ENCODE measurements around the gene TNRC6A.

Gene TNRC6A

DNA sequence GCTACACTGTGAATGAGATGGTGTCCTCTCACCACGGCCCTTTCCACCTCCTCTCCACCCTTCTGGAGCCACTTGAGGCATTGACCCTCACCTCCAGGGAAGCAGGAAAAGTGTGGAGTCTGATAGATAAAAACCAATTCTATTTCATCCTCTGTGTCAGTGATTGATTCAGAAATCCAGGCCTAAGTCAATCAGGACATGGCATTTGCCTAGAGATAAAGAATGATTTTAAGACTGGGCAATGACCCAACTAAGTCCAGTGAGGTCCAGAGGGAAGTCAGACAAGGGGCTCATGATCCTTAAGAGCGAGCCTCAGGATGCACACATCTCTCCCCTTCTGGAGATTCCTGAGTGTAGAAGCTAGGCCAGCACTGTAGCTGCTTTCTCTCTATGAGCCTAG is 41.1 kb upstream of the TNRC6A start:
- POLR2A ChIA-PET (ENCODE audit: low non-redundant PET), result no interaction called here

DNA sequence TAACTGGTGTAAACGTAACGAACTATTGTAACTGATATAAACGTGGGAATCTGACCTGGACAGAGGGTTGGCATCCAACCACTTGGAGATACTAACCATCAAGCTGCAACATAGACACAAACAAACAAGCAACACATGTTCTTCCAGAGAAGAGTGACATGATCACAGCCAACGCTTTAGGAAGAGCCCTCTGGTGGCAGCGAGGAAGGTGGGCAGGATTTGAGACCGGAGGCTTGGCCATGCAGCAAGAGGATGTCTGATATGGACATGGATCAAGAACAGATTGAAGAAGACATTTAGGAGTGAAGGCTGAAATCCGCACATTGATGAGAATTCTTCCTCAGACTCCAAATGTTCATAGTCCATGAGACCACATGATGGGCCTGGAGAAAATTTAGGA is 40.3 kb upstream of the TNRC6A start:
- DNase-seq (ENCODE audit: low spot score), result no peak
- H3K27ac ChIP-seq, result no peak overlapping the region
- POLR2A ChIA-PET (ENCODE audit: low non-redundant PET), result interaction anchor here (0.6 kb wide), 1 partner anchor 299 kb away, joined by 4 read pairs; no protein-coding TSS in a partner anchor
- TF ChIP-seq, protein P1, sequence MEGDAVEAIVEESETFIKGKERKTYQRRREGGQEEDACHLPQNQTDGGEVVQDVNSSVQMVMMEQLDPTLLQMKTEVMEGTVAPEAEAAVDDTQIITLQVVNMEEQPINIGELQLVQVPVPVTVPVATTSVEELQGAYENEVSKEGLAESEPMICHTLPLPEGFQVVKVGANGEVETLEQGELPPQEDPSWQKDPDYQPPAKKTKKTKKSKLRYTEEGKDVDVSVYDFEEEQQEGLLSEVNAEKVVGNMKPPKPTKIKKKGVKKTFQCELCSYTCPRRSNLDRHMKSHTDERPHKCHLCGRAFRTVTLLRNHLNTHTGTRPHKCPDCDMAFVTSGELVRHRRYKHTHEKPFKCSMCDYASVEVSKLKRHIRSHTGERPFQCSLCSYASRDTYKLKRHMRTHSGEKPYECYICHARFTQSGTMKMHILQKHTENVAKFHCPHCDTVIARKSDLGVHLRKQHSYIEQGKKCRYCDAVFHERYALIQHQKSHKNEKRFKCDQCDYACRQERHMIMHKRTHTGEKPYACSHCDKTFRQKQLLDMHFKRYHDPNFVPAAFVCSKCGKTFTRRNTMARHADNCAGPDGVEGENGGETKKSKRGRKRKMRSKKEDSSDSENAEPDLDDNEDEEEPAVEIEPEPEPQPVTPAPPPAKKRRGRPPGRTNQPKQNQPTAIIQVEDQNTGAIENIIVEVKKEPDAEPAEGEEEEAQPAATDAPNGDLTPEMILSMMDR (conservative IDR thresholded peaks at IDR 0.05; ENCODE audit: low read depth), result no peak; the same call in 1 of the 2 replicates
- CTCF ChIA-PET, result interaction anchor here (0.6 to 1.9 kb wide), 3 partner anchors 11 to 226 kb away, joined by 3 to 6 read pairs (median 3); no protein-coding TSS in a partner anchor

More for the DNA sequence above, 41.1 kb upstream of the TNRC6A start:
- no peak for DNase-seq (ENCODE audit: low spot score)
- TF ChIP-seq, protein P1 (conservative IDR thresholded peaks at IDR 0.05; ENCODE audit: low read depth), result no peak
- H3K27ac ChIP-seq, result no peak overlapping the region
- CTCF ChIA-PET, result interaction anchor here (0.7 to 1.9 kb wide), 2 partner anchors 108 to 327 kb away, joined by 3 to 6 read pairs; no protein-coding TSS in a partner anchor

DNA sequence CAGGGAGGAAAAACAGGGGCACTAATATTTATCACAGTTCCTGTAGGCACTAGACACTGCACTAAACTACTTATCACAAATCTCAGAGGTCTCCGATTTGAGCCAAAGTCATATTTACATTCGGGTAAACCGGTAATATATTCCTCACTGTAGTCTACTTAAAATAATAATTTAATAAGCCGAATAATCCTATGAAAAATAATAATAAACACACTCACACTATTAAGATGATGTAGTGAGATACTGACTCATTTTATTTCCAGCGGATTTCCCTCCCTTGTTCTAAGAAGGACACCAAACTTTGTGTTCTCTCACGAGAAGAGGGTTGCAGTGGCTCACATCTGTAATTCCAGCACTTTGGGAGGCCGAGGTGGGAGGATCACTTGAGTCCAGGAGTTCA is 36.6 kb upstream of the TNRC6A start:
- TF ChIP-seq, protein P1 (conservative IDR thresholded peaks at IDR 0.05; ENCODE audit: low read depth), result no peak
- ChIA-PET POLR2A (ENCODE audit: low non-redundant PET) (no interaction called here), CTCF (no interaction called here)
- no peak overlapping the region for H3K27ac ChIP-seq
- DNase-seq (ENCODE audit: low spot score), result no peak

- no peak for DNase-seq (ENCODE audit: low spot score)
- no peak overlapping the region; the same call in 1 of the 2 replicates for H3K27ac ChIP-seq
- POLR2A ChIA-PET (ENCODE audit: low non-redundant PET), result interaction anchor here (0.6 kb wide), 1 partner anchor 25 kb away, joined by 3 read pairs; no protein-coding TSS in a partner anchor
- CTCF ChIA-PET, result no interaction called here
- TF ChIP-seq, protein P1 (conservative IDR thresholded peaks at IDR 0.05; ENCODE audit: low read depth), result no peak
These were observed 34.5 kb upstream of the TNRC6A start for GRCh38 chr16:24694931-24695330.

DNA sequence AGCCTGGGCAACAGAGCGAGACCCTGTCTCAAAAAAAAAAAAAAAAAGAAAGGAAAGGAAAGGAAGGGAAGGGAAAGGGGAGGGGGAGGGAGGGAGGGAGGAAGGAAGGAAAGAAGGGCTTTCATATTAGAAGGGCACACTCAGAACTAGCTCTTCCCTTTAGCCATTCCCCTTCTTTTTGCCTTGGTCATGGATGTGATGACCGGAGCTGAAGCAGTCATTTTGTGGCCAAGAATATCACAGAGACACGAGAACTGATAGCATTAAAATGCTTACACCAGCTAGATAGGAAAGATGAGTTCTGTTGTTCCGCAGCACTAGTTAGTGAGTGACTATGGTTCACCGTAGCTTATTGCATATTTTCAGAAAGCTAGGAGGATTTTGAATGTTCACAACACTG is 32.8 kb upstream of the TNRC6A start:
- ChIA-PET CTCF (no interaction called here), POLR2A (ENCODE audit: low non-redundant PET) (no interaction called here)
- no peak for DNase-seq (ENCODE audit: low spot score)
- H3K27ac ChIP-seq, result no peak overlapping the region
- TF ChIP-seq, protein P1 (conservative IDR thresholded peaks at IDR 0.05; ENCODE audit: low read depth), result no peak

DNA sequence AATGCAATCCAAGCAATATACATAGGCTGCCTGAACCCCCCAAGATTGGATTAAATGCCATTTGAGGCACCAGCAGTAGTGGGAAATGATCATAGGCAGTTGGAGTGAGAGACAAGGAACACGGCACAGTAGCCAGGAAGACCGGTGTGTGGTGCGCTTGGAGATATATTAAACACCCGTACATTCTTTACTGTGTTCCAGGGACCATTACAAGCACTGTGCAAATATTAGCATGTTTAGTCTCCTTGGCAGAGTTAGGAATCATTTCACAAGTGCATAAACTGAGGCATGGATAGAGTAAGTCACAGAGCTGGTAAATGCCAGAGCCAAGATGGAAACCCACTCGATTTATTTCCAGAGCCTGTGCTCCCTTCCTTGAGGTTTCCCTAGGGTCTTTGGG is 31.1 kb upstream of the TNRC6A start:
- TF ChIP-seq, protein P1 (conservative IDR thresholded peaks at IDR 0.05; ENCODE audit: low read depth), result no peak
- POLR2A ChIA-PET (ENCODE audit: low non-redundant PET), result no interaction called here
- peak overlapping the region; percentile 34; the same call in 1 of the 2 replicates for H3K27ac ChIP-seq
- DNase-seq (ENCODE audit: low spot score), result no peak
- CTCF ChIA-PET, result no interaction called here

All from RWPE1 (cell line).